Mucosa of rectum (tissue), 2 donors: ENCODE data around the gene SULT1A2.

Experiments used
- H3K27ac ChIP-seq, 2 donors: one replicate each; pipeline ENCODE4 v1.7.0; 2013; ENCODE audit warnings: inconsistent platforms in 2 of 2, low read depth in 2 of 2, low read length in 2 of 2
- H3K27me3 ChIP-seq, 2 donors: one replicate each; pipeline ENCODE4 v1.7.0; 2013; ENCODE audit warnings: low read length in 2 of 2; ENCODE audit not compliant: control insufficient read depth in 2 of 2, insufficient read depth in 2 of 2
- H3K36me3 ChIP-seq, 2 donors: one replicate each; pipeline ENCODE4 v1.7.0; 2013; ENCODE audit warnings: low read length in 2 of 2; ENCODE audit not compliant: control insufficient read depth in 2 of 2, insufficient read depth in 2 of 2
- H3K4me1 ChIP-seq, 2 donors: one replicate each; pipeline ENCODE4 v1.7.0; 2013; ENCODE audit warnings: low read length in 2 of 2, mild to moderate bottlenecking in 1 of 2; ENCODE audit not compliant: control insufficient read depth in 2 of 2, insufficient read depth in 2 of 2
- H3K4me3 ChIP-seq, 2 donors: one replicate each; pipeline ENCODE4 v1.7.0; 2013; ENCODE audit warnings: low read length in 2 of 2
- H3K9ac ChIP-seq, 2 donors: one replicate each; pipeline ENCODE4 v1.7.0; 2013; ENCODE audit warnings: low read length in 2 of 2, low read depth in 1 of 2, mild to moderate bottlenecking in 1 of 2
- H3K9me3 ChIP-seq, 2 donors: one replicate each; pipeline ENCODE4 v1.7.0; 2013; ENCODE audit warnings: low read length in 2 of 2; ENCODE audit not compliant: control insufficient read depth in 2 of 2
- donor health status: healthy.
- donor health status: Normal muscosa, but diverticular disease.

The SULT1A2 gene

GRCh38 chr16:28544998-28545397 lies 51.9 kb downstream of the SULT1A2 start:
- H3K27ac ChIP-seq, result no peak overlapping the region
- H3K9ac ChIP-seq, result no peak overlapping the region
- no peak overlapping the region for H3K4me3 ChIP-seq
- H3K27me3 ChIP-seq, result no peaks in the 10 kb centered on the region
- H3K4me1 ChIP-seq, result peaks cover 11 to 23% of the 10 kb centered on the region in 2 donors
- no peaks in the 10 kb centered on the region for H3K9me3 ChIP-seq
- no peaks in the 10 kb centered on the region for H3K36me3 ChIP-seq

- H3K27me3 ChIP-seq, result no peaks in the 10 kb centered on the region
- no peaks in the 10 kb centered on the region for H3K9me3 ChIP-seq
- peak overlapping the region; percentile 84 to 98 for H3K27ac ChIP-seq
- no peaks in the 10 kb centered on the region for H3K36me3 ChIP-seq
- H3K4me3 ChIP-seq, result peak overlapping the region; percentile 50 to 61
- H3K9ac ChIP-seq, result peak overlapping the region; percentile 71 to 75
- peaks cover 14 to 29% of the 10 kb centered on the region in 2 donors for H3K4me1 ChIP-seq
Observed at GRCh38 chr16:28543072-28543471, 53.8 kb downstream of the SULT1A2 start.

GRCh38 chr16:28542646-28543045 lies 54.2 kb downstream of the SULT1A2 start:
- Histone ChIP-seq H3K27ac (peak overlapping the region; percentile 84 to 98), H3K36me3 (no peaks in the 10 kb centered on the region), H3K27me3 (no peaks in the 10 kb centered on the region), H3K4me3 (peak overlapping the region; percentile 50 to 61), H3K9me3 (no peaks in the 10 kb centered on the region), H3K4me1 (peaks cover 18 to 31% of the 10 kb centered on the region in 2 donors), H3K9ac (peak overlapping the region; percentile 71 to 75)
